Measurements from ENCODE around the gene AOAH.

The AOAH gene

DNA sequence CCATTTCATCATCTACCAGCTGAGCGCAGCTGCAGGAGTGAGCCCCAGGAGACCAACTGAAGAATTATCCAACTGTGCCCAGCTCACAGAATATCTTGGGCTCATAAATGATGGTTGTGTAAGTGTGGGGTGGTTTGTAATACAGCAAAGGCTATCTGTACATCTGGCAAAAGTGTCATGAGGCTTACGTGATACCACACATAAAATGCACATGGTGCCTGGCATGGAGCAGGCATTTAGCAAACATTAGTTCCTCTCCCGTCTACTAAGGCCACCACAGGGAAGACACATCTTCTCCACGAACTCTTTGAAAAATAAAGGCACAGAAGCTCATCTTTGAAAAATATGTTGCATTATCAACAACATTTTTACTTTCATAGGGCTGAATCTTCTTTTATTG is 32.3 kb downstream of the AOAH start:
- TF ChIP-seq, protein P1, sequence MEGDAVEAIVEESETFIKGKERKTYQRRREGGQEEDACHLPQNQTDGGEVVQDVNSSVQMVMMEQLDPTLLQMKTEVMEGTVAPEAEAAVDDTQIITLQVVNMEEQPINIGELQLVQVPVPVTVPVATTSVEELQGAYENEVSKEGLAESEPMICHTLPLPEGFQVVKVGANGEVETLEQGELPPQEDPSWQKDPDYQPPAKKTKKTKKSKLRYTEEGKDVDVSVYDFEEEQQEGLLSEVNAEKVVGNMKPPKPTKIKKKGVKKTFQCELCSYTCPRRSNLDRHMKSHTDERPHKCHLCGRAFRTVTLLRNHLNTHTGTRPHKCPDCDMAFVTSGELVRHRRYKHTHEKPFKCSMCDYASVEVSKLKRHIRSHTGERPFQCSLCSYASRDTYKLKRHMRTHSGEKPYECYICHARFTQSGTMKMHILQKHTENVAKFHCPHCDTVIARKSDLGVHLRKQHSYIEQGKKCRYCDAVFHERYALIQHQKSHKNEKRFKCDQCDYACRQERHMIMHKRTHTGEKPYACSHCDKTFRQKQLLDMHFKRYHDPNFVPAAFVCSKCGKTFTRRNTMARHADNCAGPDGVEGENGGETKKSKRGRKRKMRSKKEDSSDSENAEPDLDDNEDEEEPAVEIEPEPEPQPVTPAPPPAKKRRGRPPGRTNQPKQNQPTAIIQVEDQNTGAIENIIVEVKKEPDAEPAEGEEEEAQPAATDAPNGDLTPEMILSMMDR (IDR thresholded peaks at IDR 0.05; ENCODE audit: insufficient read depth, low read length, poor library complexity, severe bottlenecking): no peak
- no peak overlapping the region for H3K4me3 ChIP-seq (replicated peaks; ENCODE audit: low read depth, low read length)
- DNase-seq (ENCODE audit: extremely low read depth, insufficient read length): no peak

DNA sequence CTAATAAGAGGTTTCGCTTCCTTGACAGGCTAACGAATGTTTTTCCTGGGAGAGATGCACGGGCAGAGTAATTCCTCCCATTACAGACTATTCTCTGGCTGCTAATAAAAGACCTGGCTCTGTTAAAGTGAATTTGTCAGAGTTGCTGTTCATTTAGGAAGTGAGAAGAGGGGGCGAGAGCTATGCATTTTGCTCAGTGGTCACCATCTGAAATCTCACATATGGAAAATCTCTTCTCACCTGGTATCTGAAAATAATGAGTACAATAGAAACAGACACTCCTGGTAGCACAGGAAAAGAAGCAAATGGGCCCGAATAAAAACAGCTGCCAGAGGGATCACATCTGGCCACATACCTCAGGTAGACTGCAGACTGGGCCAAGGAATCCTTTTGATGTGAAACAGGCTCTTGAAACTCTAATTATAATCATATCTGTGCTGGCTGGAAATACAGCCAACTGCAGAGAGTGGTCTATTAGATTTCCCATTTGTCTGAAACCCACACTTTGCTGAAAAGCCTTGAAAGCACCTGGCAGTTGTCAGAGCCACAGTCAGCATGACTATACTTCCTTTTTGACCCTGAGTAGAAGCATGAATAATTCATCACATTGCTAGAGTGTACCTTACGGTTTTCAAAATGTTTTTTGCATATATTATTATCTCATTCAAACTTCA is 33.6 kb downstream of the AOAH start:
- Histone ChIP-seq H3K36me3 (ENCODE audit: control insufficient read depth, insufficient read depth, low read length) (no peaks in the 10 kb centered on the region), H3K4me3 (replicated peaks; ENCODE audit: low read depth, low read length) (no peak overlapping the region), H3K27me3 (replicated peaks; ENCODE audit: control insufficient read depth, insufficient read depth, low read length) (no peaks in the 10 kb centered on the region)
- DNase-seq (ENCODE audit: extremely low read depth, insufficient read length): no peak
- TF ChIP-seq, protein P1 (IDR thresholded peaks at IDR 0.05; ENCODE audit: insufficient read depth, low read length, poor library complexity, severe bottlenecking): no peak

More for the DNA sequence above, 32.3 kb downstream of the AOAH start:
- Histone ChIP-seq H3K36me3 (ENCODE audit: control insufficient read depth, insufficient read depth, low read length) (no peaks in the 10 kb centered on the region), H3K27me3 (replicated peaks; ENCODE audit: control insufficient read depth, insufficient read depth, low read length) (no peaks in the 10 kb centered on the region)

DNA sequence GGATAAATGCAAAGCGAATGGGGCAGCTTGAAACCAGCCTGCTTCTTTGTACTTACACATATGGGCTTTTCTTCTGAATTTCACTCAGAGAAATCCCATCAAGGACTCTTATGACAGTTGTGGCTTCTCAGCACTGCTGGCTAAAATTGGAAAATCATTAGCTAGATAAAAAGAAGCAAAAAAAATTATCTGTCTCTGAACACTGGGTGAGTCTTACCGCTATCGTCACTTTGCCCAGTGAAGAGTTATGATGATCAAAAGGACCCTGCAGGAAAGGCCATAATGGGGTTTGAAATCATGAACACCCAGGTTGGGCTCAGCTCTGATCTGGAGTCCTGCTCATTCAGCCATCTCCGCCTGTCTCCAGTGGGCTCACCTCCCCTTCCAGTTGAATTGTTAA is 34.3 kb downstream of the AOAH start:
- Histone ChIP-seq H3K36me3 (ENCODE audit: control insufficient read depth, insufficient read depth, low read length) (no peaks in the 10 kb centered on the region), H3K27me3 (replicated peaks; ENCODE audit: control insufficient read depth, insufficient read depth, low read length) (no peaks in the 10 kb centered on the region), H3K4me3 (replicated peaks; ENCODE audit: low read depth, low read length) (no peak overlapping the region)
- TF ChIP-seq, protein P1 (IDR thresholded peaks at IDR 0.05; ENCODE audit: insufficient read depth, low read length, poor library complexity, severe bottlenecking): no peak
- DNase-seq (ENCODE audit: extremely low read depth, insufficient read length): no peak

DNA sequence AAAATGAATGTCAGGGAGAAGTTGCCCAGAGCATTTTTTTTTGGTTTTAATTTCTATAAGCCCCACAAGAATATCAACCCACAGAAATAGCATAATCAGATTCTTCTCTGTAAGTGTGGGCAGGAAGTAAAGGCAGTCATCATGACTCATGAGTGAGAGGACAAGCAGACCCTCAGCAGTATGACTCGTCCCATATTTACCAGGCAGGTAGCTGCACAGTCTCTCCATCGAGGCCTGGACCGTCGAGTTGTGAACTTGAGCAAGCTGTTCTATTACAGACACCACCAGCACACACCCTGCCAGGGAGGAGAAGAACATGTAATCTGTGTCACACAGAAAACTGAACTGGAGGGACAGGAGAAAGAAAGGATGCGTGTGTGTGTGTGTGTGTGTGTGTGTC is 37.8 kb downstream of the AOAH start:
- H3K27me3 ChIP-seq (replicated peaks; ENCODE audit: control insufficient read depth, insufficient read depth, low read length): no peaks in the 10 kb centered on the region
- DNase-seq (ENCODE audit: extremely low read depth, insufficient read length): no peak
- TF ChIP-seq, protein P1 (IDR thresholded peaks at IDR 0.05; ENCODE audit: insufficient read depth, low read length, poor library complexity, severe bottlenecking): no peak
- no peaks in the 10 kb centered on the region for H3K36me3 ChIP-seq (ENCODE audit: control insufficient read depth, insufficient read depth, low read length)
- no peak overlapping the region for H3K4me3 ChIP-seq (replicated peaks; ENCODE audit: low read depth, low read length)

DNA sequence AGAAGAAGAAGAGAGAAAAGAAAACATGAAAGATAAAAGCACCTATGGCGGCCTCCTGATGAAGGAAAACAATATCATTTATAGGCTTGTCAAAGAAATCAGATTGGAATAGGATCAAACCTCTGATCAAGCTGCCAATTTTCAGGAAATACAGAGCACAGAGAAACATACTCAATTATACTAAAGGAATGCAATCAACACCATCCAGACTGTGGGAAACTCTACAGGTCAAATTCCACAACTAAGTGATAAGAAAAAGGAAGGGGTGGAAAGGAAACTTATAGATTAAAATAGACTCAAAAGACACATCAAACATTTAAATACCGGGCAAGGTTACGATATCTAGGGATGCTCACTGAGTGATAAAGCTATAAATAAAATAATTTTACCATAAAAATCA is 39.3 kb downstream of the AOAH start:
- H3K4me3 ChIP-seq (replicated peaks; ENCODE audit: low read depth, low read length): no peak overlapping the region
- no peaks in the 10 kb centered on the region for H3K27me3 ChIP-seq (replicated peaks; ENCODE audit: control insufficient read depth, insufficient read depth, low read length)
- no peak for DNase-seq (ENCODE audit: extremely low read depth, insufficient read length)
- TF ChIP-seq, protein P1 (IDR thresholded peaks at IDR 0.05; ENCODE audit: insufficient read depth, low read length, poor library complexity, severe bottlenecking): no peak
- H3K36me3 ChIP-seq (ENCODE audit: control insufficient read depth, insufficient read depth, low read length): no peaks in the 10 kb centered on the region

Data from GM06990 (cell line).